Measurements from ENCODE around the gene PCYOX1L. TPM values are rescaled to one million over a fixed set of nuclear protein-coding genes. Genes with fewer than 3 reads are reported as not detected.

PCYOX1L gene
- polyA plus RNA-seq, 1 donor from 2014 or later: 21.1 TPM

GRCh38 chr5:149322518-149322917 lies 35.3 kb upstream of the PCYOX1L start:
- no peaks in the 10 kb centered on the region for H3K79me2 ChIP-seq (replicated peaks; ENCODE audit: insufficient read depth, low read length)
- TF ChIP-seq EP300 (conservative IDR thresholded peaks at IDR 0.05; ENCODE audit: poor library complexity, severe bottlenecking): no peak
- TF ChIP-seq TAF1 (IDR thresholded peaks at IDR 0.05; ENCODE audit: low read depth): no peak
- no peak for TF ChIP-seq MXI1 (conservative IDR thresholded peaks at IDR 0.05; ENCODE audit: poor library complexity, severe bottlenecking)
- TF ChIP-seq RAD21 (conservative IDR thresholded peaks at IDR 0.05): no peak
- no peak for TF ChIP-seq EZH2 (IDR thresholded peaks at IDR 0.05; ENCODE audit: borderline replicate concordance, insufficient read depth, low read length, poor library complexity, severe bottlenecking)
- no peak for TF ChIP-seq POLR2AphosphoS5 (IDR thresholded peaks at IDR 0.05)
- no peak for TF ChIP-seq REST (IDR thresholded peaks at IDR 0.05; ENCODE audit: borderline replicate concordance)
- TF ChIP-seq SMC3 (conservative IDR thresholded peaks at IDR 0.05; ENCODE audit: poor library complexity): no peak
- TF ChIP-seq CTCF (IDR thresholded peaks at IDR 0.05; ENCODE audit: poor library complexity, severe bottlenecking): no peak
- no peak overlapping the region for H3K9ac ChIP-seq (ENCODE audit: low read length)
- H4K20me1 ChIP-seq (ENCODE audit: insufficient read depth): no peaks in the 10 kb centered on the region
- no peaks in the 10 kb centered on the region for H3F3A ChIP-seq (ENCODE audit: insufficient read depth, low read length, poor library complexity, severe bottlenecking)
- no peaks in the 10 kb centered on the region for H3K9me2 ChIP-seq (ENCODE audit: insufficient read depth, low read length)
- no peak overlapping the region for H3K4me3 ChIP-seq (ENCODE audit: low read length)
- H3K27ac ChIP-seq (ENCODE audit: low read length): no peak overlapping the region
- H3K27me3 ChIP-seq (ENCODE audit: insufficient read depth, low read depth, low read length): no peaks in the 10 kb centered on the region
- H3K4me2 ChIP-seq (ENCODE audit: low read length): no peak overlapping the region
- no peaks in the 10 kb centered on the region for H3K36me3 ChIP-seq (ENCODE audit: insufficient read depth, low read length)
- H2AFZ ChIP-seq (ENCODE audit: low read depth, low read length): no peak overlapping the region
- no peaks in the 10 kb centered on the region for H3K9me3 ChIP-seq (ENCODE audit: low read length)

GRCh38 chr5:149323210-149323609 lies 34.6 kb upstream of the PCYOX1L start:
- no peak overlapping the region for H3K4me3 ChIP-seq (ENCODE audit: low read length)
- H3K9me2 ChIP-seq (ENCODE audit: insufficient read depth, low read length): no peaks in the 10 kb centered on the region
- TF ChIP-seq EZH2 (IDR thresholded peaks at IDR 0.05; ENCODE audit: borderline replicate concordance, insufficient read depth, low read length, poor library complexity, severe bottlenecking): no peak
- no peak for TF ChIP-seq CTCF (IDR thresholded peaks at IDR 0.05; ENCODE audit: poor library complexity, severe bottlenecking)
- TF ChIP-seq TAF1 (IDR thresholded peaks at IDR 0.05; ENCODE audit: low read depth): no peak
- TF ChIP-seq EP300 (conservative IDR thresholded peaks at IDR 0.05; ENCODE audit: poor library complexity, severe bottlenecking): no peak
- no peak for TF ChIP-seq RAD21 (conservative IDR thresholded peaks at IDR 0.05)
- TF ChIP-seq POLR2AphosphoS5 (IDR thresholded peaks at IDR 0.05): no peak
- TF ChIP-seq MXI1 (conservative IDR thresholded peaks at IDR 0.05; ENCODE audit: poor library complexity, severe bottlenecking): no peak
- TF ChIP-seq REST (IDR thresholded peaks at IDR 0.05; ENCODE audit: borderline replicate concordance): no peak
- no peak for TF ChIP-seq SMC3 (conservative IDR thresholded peaks at IDR 0.05; ENCODE audit: poor library complexity)
- no peaks in the 10 kb centered on the region for H3K36me3 ChIP-seq (ENCODE audit: insufficient read depth, low read length)
- no peaks in the 10 kb centered on the region for H3K79me2 ChIP-seq (replicated peaks; ENCODE audit: insufficient read depth, low read length)
- no peak overlapping the region for H3K27ac ChIP-seq (ENCODE audit: low read length)
- no peaks in the 10 kb centered on the region for H3F3A ChIP-seq (ENCODE audit: insufficient read depth, low read length, poor library complexity, severe bottlenecking)
- no peaks in the 10 kb centered on the region for H3K9me3 ChIP-seq (ENCODE audit: low read length)
- no peak overlapping the region for H3K4me2 ChIP-seq (ENCODE audit: low read length)
- no peak overlapping the region for H2AFZ ChIP-seq (ENCODE audit: low read depth, low read length)
- H3K27me3 ChIP-seq (ENCODE audit: insufficient read depth, low read depth, low read length): no peaks in the 10 kb centered on the region
- H4K20me1 ChIP-seq (ENCODE audit: insufficient read depth): no peaks in the 10 kb centered on the region
- no peak overlapping the region for H3K9ac ChIP-seq (ENCODE audit: low read length)

Data from neural cell (in vitro differentiated cells).